Peyer's patch (tissue), 4 donors: Measurements from ENCODE around the gene SGCA.

Experiments
- POLR2A ChIP-seq, 2 donors: fragments of 450-650 bp; IDR thresholded peaks; one replicate each; pipeline ENCODE4 v1.5.1; 2017; ENCODE audit warnings: antibody characterized with exemption in 2 of 2, mild to moderate bottlenecking in 2 of 2, moderate library complexity in 2 of 2
- TF ChIP-seq, protein P1 (sequence below), 6 experiments: fragments of 450-650 bp in 4 of 6; fragments of 200-600 bp in 2 of 6; sonication (generic) in 1 of 6; IDR thresholded peaks; one replicate each; pipeline ENCODE4 v1.5.1; 2017 to 2019; ENCODE audit warnings: antibody characterized with exemption in 6 of 6, mild to moderate bottlenecking in 3 of 6, moderate library complexity in 1 of 6

DNA sequence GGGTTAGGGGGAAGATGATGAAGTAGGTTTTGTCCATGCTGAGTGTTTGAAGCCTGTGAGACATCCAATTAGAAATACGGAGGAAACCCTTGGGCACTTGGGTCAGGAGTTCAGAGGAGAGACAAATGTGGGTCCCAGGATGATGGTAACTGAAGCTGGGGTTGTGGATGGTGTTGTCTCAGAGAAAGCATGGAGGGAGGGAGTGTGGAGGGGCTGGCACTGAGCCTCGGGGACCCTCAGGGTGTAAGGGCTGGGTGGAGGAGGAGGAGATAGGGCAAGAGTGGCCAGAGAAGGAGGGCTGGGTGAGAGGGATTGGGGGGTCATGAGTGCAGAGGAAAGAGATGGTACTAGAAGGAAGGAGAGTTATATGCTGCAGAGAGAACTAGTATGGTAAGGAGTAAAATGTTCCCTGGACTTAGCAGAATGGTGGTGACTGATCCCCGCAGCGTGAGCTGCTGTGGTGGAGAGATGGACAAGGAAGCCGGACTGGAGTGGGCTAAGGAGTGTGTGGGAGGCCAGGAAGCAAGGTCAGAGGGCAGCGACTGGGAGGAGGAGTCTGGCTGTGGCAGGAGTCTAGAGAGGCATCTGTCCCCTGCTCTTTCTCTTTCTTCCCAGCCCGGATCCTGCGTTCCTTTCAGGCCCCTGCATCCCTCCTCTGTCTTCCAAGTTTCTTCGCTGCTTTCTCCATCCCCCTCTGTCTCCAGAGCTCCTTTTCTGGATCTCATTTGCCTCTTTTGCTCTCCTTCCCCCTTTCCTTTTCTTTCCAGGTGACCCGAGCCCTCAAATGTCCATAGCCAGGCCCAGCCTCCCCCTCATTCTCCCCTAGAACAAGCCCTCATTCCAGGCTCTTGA lies 39.5 kb downstream of the SGCA start:
- no peak for TF ChIP-seq POLR2A (IDR thresholded peaks at IDR 0.05)
- TF ChIP-seq, protein P1, sequence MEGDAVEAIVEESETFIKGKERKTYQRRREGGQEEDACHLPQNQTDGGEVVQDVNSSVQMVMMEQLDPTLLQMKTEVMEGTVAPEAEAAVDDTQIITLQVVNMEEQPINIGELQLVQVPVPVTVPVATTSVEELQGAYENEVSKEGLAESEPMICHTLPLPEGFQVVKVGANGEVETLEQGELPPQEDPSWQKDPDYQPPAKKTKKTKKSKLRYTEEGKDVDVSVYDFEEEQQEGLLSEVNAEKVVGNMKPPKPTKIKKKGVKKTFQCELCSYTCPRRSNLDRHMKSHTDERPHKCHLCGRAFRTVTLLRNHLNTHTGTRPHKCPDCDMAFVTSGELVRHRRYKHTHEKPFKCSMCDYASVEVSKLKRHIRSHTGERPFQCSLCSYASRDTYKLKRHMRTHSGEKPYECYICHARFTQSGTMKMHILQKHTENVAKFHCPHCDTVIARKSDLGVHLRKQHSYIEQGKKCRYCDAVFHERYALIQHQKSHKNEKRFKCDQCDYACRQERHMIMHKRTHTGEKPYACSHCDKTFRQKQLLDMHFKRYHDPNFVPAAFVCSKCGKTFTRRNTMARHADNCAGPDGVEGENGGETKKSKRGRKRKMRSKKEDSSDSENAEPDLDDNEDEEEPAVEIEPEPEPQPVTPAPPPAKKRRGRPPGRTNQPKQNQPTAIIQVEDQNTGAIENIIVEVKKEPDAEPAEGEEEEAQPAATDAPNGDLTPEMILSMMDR (IDR thresholded peaks at IDR 0.05) = no peak
